OCI-LY7 (cell line): ENCODE data around the gene UNC13B. TPM values are rescaled to one million over a fixed set of nuclear protein-coding genes. Genes with fewer than 3 reads are reported as not detected.

Experiments
- BruUV-seq: library from RNA; stranded (reverse); fragments of 400-500 nt; replicated peaks from 2 replicates; lab custom pipeline; 2021; lab: Mats Ljungman, UMichigan
- CTCF ChIA-PET: fragments of 300-600 bp; sonication (Branson Sonifier 250); formaldehyde crosslinking; loops from one replicate; lab custom pipeline; 2022; ENCODE audit warnings: antibody characterized with exemption; ENCODE audit not compliant: unreplicated experiment; lab: Charles Lee
- POLR2A ChIA-PET: fragments of 300-600 bp; sonication (Branson Sonifier 250); formaldehyde crosslinking; loops from one replicate; lab custom pipeline; 2022; ENCODE audit warnings: antibody characterized with exemption; lab: Charles Lee
- DNase-seq: peaks from one replicate; pipeline ENCODE4 v3.0.0-alpha.2; 2015; ENCODE audit warnings: low spot score
- H2AFZ ChIP-seq: fragments of 200-600 bp; sonication (generic), shearing (Covaris generic); 2 replicates; pipeline ENCODE4 v1.6.1; 2014; ENCODE audit warnings: mild to moderate bottlenecking, antibody characterized with exemption, low read length, moderate library complexity
- H3K27ac ChIP-seq: fragments of 200-600 bp; sonication (generic); 2 replicates; pipeline ENCODE4 v1.5.1; 2014; ENCODE audit warnings: mixed run types, low read depth, mild to moderate bottlenecking, moderate library complexity, low read length, inconsistent platforms; ENCODE audit not compliant: poor library complexity, severe bottlenecking
- H3K36me3 ChIP-seq: fragments of 200-600 bp; sonication (generic); 2 replicates; pipeline ENCODE4 v1.6.1; 2014; ENCODE audit warnings: mild to moderate bottlenecking, antibody characterized with exemption, low read length, moderate library complexity, mixed read lengths; ENCODE audit not compliant: insufficient read depth
- H3K4me1 ChIP-seq: fragments of 200-600 bp; sonication (generic); 2 replicates; pipeline ENCODE4 v1.5.1; 2014; ENCODE audit warnings: mild to moderate bottlenecking, low read length; ENCODE audit not compliant: insufficient read depth, poor library complexity, severe bottlenecking
- H3K4me2 ChIP-seq: fragments of 200-600 bp; sonication (generic); 2 replicates; pipeline ENCODE4 v1.6.1; 2014; ENCODE audit warnings: mild to moderate bottlenecking, low read length
- H3K4me3 ChIP-seq: fragments of 200-600 bp; sonication (generic); 2 replicates; pipeline ENCODE4 v1.5.1; 2014; ENCODE audit warnings: mild to moderate bottlenecking, low read depth, low read length; ENCODE audit not compliant: poor library complexity, severe bottlenecking
- H3K79me2 ChIP-seq: fragments of 200-600 bp; sonication (generic); 2 replicates; pipeline ENCODE4 v1.6.1; 2016; ENCODE audit warnings: low read depth, mild to moderate bottlenecking, low read length, moderate library complexity, mixed read lengths; ENCODE audit not compliant: insufficient read depth
- H3K9me2 ChIP-seq: fragments of 200-600 bp; sonication (generic); 2 replicates; pipeline ENCODE4 v1.6.1; 2016; ENCODE audit warnings: mild to moderate bottlenecking, low read length, mixed read lengths; ENCODE audit not compliant: insufficient read depth
- H3K9me3 ChIP-seq: fragments of 200-600 bp; sonication (generic); 2 replicates; pipeline ENCODE4 v1.6.1; 2014; ENCODE audit warnings: mild to moderate bottlenecking, mixed run types, low read length, mixed read lengths
- H4K20me1 ChIP-seq: fragments of 200-600 bp; sonication (generic); 2 replicates; pipeline ENCODE4 v1.6.1; 2014; ENCODE audit warnings: mild to moderate bottlenecking, antibody characterized with exemption, low read length, moderate library complexity, mixed read lengths; ENCODE audit not compliant: insufficient read depth
- CTCF ChIP-seq: fragments of 200-600 bp; sonication (generic); conservative IDR thresholded peaks from 2 replicates; pipeline ENCODE4 v1.5.1; 2014; ENCODE audit warnings: mild to moderate bottlenecking, antibody characterized with exemption, low read length, moderate library complexity, mixed read lengths
- EZH2phosphoT487 ChIP-seq: fragments of 200-600 bp; sonication (generic); IDR thresholded peaks from 2 replicates; pipeline ENCODE4 v1.6.1; 2018; ENCODE audit warnings: low read depth, borderline replicate concordance, mild to moderate bottlenecking, mixed run types, antibody characterized with exemption, low read length, moderate library complexity, mixed read lengths
- intact Hi-C: fragments of 100-400 bp; cut with micrococcal nuclease; formaldehyde crosslinking; loops from one replicate; pipeline ENCODE4 v1.10.0; 2022; ENCODE audit not compliant: unreplicated experiment
- total RNA-seq, 2 experiments: library from RNA; depleted of rRNA in 1 of 2; stranded (reverse); fragments of >200 nt in 1 of 2; shearing (Covaris generic) in 1 of 2; gene quantifications; 2 replicates each; pipeline ENCODE4 v1.2.3, GENCODE V29; 2014 to 2022

Gene UNC13B
- total RNA-seq, 2 experiments from 2014 or later: 1.7 to 5.8 TPM

- CTCF ChIA-PET: no interaction called here
- H3K36me3 ChIP-seq: no peaks in the 10 kb centered on the region
- TF ChIP-seq CTCF (no peak), EZH2phosphoT487 (no peak)
These were observed 36.4 kb downstream of the UNC13B start for GRCh38 chr9:35198191-35198590.

GRCh38 chr9:35203528-35203927 is 41.7 kb downstream of the UNC13B start:
- H3K9me2 ChIP-seq: no peaks in the 10 kb centered on the region
- no peak overlapping the region for H3K4me2 ChIP-seq
- H3K4me1 ChIP-seq: no peaks in the 10 kb centered on the region
- TF ChIP-seq CTCF (no peak), EZH2phosphoT487 (no peak)
- CTCF ChIA-PET: no interaction called here
- H3K79me2 ChIP-seq: no peaks in the 10 kb centered on the region
- H3K9me3 ChIP-seq: peaks cover 6% of the 10 kb centered on the region; the same call in 1 of the 2 replicates
- POLR2A ChIA-PET: interaction anchor here (0.6 kb wide), 1 partner anchor 9 kb away, joined by 3 read pairs; no protein-coding TSS in a partner anchor
- H3K36me3 ChIP-seq: no peaks in the 10 kb centered on the region
- DNase-seq: peak; percentile 5
- no peak overlapping the region for H3K4me3 ChIP-seq
- no peaks in the 10 kb centered on the region for H4K20me1 ChIP-seq
- intact Hi-C loops: no loop called here
- H3K27ac ChIP-seq: no peak overlapping the region
- no peak overlapping the region for H2AFZ ChIP-seq
- BruUV-seq: no TSS peak

More at GRCh38 chr9:35198191-35198590, 36.4 kb downstream of the UNC13B start:
- POLR2A ChIA-PET: no interaction called here
- Histone ChIP-seq H3K9me2 (no peaks in the 10 kb centered on the region), H2AFZ (no peak overlapping the region), H3K9me3 (no peaks in the 10 kb centered on the region), H3K4me2 (no peak overlapping the region), H3K4me3 (no peak overlapping the region), H3K79me2 (no peaks in the 10 kb centered on the region), H3K4me1 (no peaks in the 10 kb centered on the region), H4K20me1 (no peaks in the 10 kb centered on the region), H3K27ac (no peak overlapping the region)
- intact Hi-C loops: no loop called here
- BruUV-seq: no TSS peak
- DNase-seq: no peak

GRCh38 chr9:35205340-35205739 is 43.5 kb downstream of the UNC13B start:
- no peak for TF ChIP-seq EZH2phosphoT487
- TF ChIP-seq CTCF: no peak
- no peak overlapping the region for H3K27ac ChIP-seq
- no TSS peak for BruUV-seq
- no peaks in the 10 kb centered on the region for H3K4me1 ChIP-seq
- H3K4me3 ChIP-seq: no peak overlapping the region
- no peak overlapping the region for H3K4me2 ChIP-seq
- ChIA-PET CTCF (no interaction called here), POLR2A (no interaction called here)
- intact Hi-C loops: no loop called here
- no peaks in the 10 kb centered on the region for H3K79me2 ChIP-seq
- no peaks in the 10 kb centered on the region for H3K9me2 ChIP-seq
- H2AFZ ChIP-seq: no peak overlapping the region
- DNase-seq: no peak
- no peaks in the 10 kb centered on the region for H4K20me1 ChIP-seq
- peaks cover 6% of the 10 kb centered on the region; the same call in 1 of the 2 replicates for H3K9me3 ChIP-seq
- H3K36me3 ChIP-seq: no peaks in the 10 kb centered on the region
